ENCODE data around the gene RNF186.
A peak's percentile ranks its signal among the peaks of the same experiment; 100 is the strongest.
"Not testable (repeated sequence)": the region's sequence is repeated elsewhere in the genome, so short reads cannot be mapped to it uniquely, and the experiment has no call there.

Gene RNF186

GRCh38 chr1:19824036-19824435, 9.0 kb upstream of the RNF186 start:
- DNase-seq, result no peak

- DNase-seq, result no peak
These were observed 4.6 kb upstream of the RNF186 start for GRCh38 chr1:19819701-19820100.

GRCh38 chr1:19818324-19818723, 3.2 kb upstream of the RNF186 start:
- no peak for DNase-seq

- no peak for DNase-seq
These were observed 2.1 kb upstream of the RNF186 start for GRCh38 chr1:19817160-19817559.

GRCh38 chr1:19816737-19817086, 1.6 kb upstream of the RNF186 start:
- not testable (repeated sequence) for DNase-seq

- no peak for DNase-seq
These were observed 986 bp upstream of the RNF186 start for GRCh38 chr1:19815801-19816736.

- no peak for DNase-seq
These were observed 830 bp downstream of the RNF186 start for GRCh38 chr1:19814244-19814661.

GRCh38 chr1:19813643-19813960, 1.5 kb downstream of the RNF186 start:
- no peak for DNase-seq

GRCh38 chr1:19812875-19813642, 2.0 kb downstream of the RNF186 start:
- DNase-seq, result no peak

- DNase-seq, result peak; percentile 62 to 78 (median 70)
These were observed 3.8 kb downstream of the RNF186 start for GRCh38 chr1:19811206-19811851.

GRCh38 chr1:19809044-19809750, 5.9 kb downstream of the RNF186 start:
- DNase-seq, result no peak

- DNase-seq, result no peak
These were observed 6.7 kb downstream of the RNF186 start for GRCh38 chr1:19808351-19808750.

- no peak for DNase-seq
These were observed 10.2 kb downstream of the RNF186 start for GRCh38 chr1:19804831-19805251.

GRCh38 chr1:19802269-19802668, 12.8 kb downstream of the RNF186 start:
- DNase-seq, result no peak

- DNase-seq, result peak in 3 of 4 experiments; percentile 44 to 64 (median 55)
These were observed 14.8 kb downstream of the RNF186 start for GRCh38 chr1:19800076-19800804.

GRCh38 chr1:19799230-19800075, 15.6 kb downstream of the RNF186 start, which contains the start of gene TMCO4:
Gene TMCO4 (minus strand): TSS chr1:19799916. CDS start chr1:19780758, 19,158 bp downstream.
- DNase-seq, result peak; percentile 64 to 89 (median 75)

GRCh38 chr1:19798486-19799229, 16.4 kb downstream of the RNF186 start:
- DNase-seq, result peak in 1 of 4 experiments; percentile 4

GRCh38 chr1:19797827-19798226, 17.3 kb downstream of the RNF186 start:
- no peak for DNase-seq

- no peak for DNase-seq
These were observed 20.5 kb downstream of the RNF186 start for GRCh38 chr1:19794583-19794982.
